CD14-positive monocyte (primary cell): Measurements from ENCODE around the gene ECEL1. TPM values are rescaled to one million over a fixed set of nuclear protein-coding genes. Genes with fewer than 3 reads are reported as not detected.

ENCODE experiments used
- DNase-seq, 3 donors: peaks; one replicate each; pipeline ENCODE4 v3.0.0-alpha.2; 2011 to 2022
- H2AFZ ChIP-seq: 2 replicates; pipeline ENCODE4 v1.6.0; 2012; ENCODE audit warnings: mild to moderate bottlenecking, low read depth, low read length, inconsistent platforms; ENCODE audit not compliant: insufficient read depth, poor library complexity, severe bottlenecking
- H3K27ac ChIP-seq, 2 donors: 1 replicate in 1 of 2; 2 replicates in 1 of 2; pipeline ENCODE4 v1.5.1; 2012 to 2013; ENCODE audit warnings: low read length in 2 of 2, control low read depth in 1 of 2, inconsistent platforms in 1 of 2, low read depth in 1 of 2, mild to moderate bottlenecking in 1 of 2
- H3K27me3 ChIP-seq, 2 donors: one replicate each; pipeline versions ENCODE4 v1.6.0 to v1.6.1; 2011 to 2013; ENCODE audit warnings: low read length in 2 of 2; ENCODE audit not compliant: control insufficient read depth in 2 of 2, insufficient read depth in 2 of 2
- H3K36me3 ChIP-seq, 2 donors: replicated peaks in 1 of 2; 1 replicate in 1 of 2; 2 replicates in 1 of 2; pipeline versions ENCODE4 v1.5.1 to v1.6.1; 2012 to 2013; ENCODE audit warnings: low read length in 2 of 2, control low read depth in 1 of 2, inconsistent platforms in 1 of 2, mild to moderate bottlenecking in 1 of 2; ENCODE audit not compliant: insufficient read depth in 2 of 2, control insufficient read depth in 1 of 2
- H3K4me1 ChIP-seq, 2 donors: 1 replicate in 1 of 2; 2 replicates in 1 of 2; pipeline versions ENCODE4 v1.5.1 to v1.6.1; 2012 to 2013; ENCODE audit warnings: low read length in 2 of 2, control low read depth in 1 of 2, inconsistent platforms in 1 of 2, mild to moderate bottlenecking in 1 of 2, moderate library complexity in 1 of 2; ENCODE audit not compliant: insufficient read depth in 2 of 2, control insufficient read depth in 1 of 2
- H3K4me2 ChIP-seq: replicated peaks from 2 replicates; pipeline ENCODE3; 2012; ENCODE audit warnings: low read length, moderate library complexity, mild to moderate bottlenecking; ENCODE audit not compliant: poor library complexity, severe bottlenecking; ENCODE audit errors: extremely low read depth
- H3K4me3 ChIP-seq, 3 experiments: fragments of 200-600 bp in 1 of 3; sonication (generic) in 1 of 3; replicated peaks in 1 of 3; 1 replicate in 2 of 3; 2 replicates in 1 of 3; pipeline ENCODE4 v1.5.1; 2011 to 2013; ENCODE audit warnings: low read length in 3 of 3, mild to moderate bottlenecking in 3 of 3, control low read depth in 2 of 3, low read depth in 2 of 3, inconsistent platforms in 1 of 3, moderate library complexity in 1 of 3
- H3K79me2 ChIP-seq: 2 replicates; pipeline ENCODE4 v1.6.0; 2012; ENCODE audit warnings: mild to moderate bottlenecking, control low read depth, inconsistent platforms, low read length, moderate library complexity; ENCODE audit not compliant: insufficient read depth
- H3K9ac ChIP-seq: 2 replicates; pipeline ENCODE4 v1.6.0; 2017; ENCODE audit warnings: low read length, mild to moderate bottlenecking; ENCODE audit not compliant: insufficient read depth, poor library complexity, severe bottlenecking
- H3K9me3 ChIP-seq, 2 donors: replicated peaks in 1 of 2; 1 replicate in 1 of 2; 2 replicates in 1 of 2; pipeline versions ENCODE4 v1.5.1 to v1.6.1; 2012 to 2013; ENCODE audit warnings: low read length in 2 of 2, control low read depth in 1 of 2; ENCODE audit not compliant: control insufficient read depth in 1 of 2, insufficient read depth in 1 of 2
- H4K20me1 ChIP-seq: 2 replicates; pipeline ENCODE4 v1.6.0; 2012; ENCODE audit warnings: mild to moderate bottlenecking, low read length, control low read depth, moderate library complexity; ENCODE audit not compliant: insufficient read depth
- H3K27ac Mint-ChIP-seq, 7 donors: one replicate each; pipeline ENCODE4 v1.8.0; 2020; ENCODE audit warnings: mild to moderate bottlenecking in 7 of 7, mixed read lengths in 7 of 7, moderate library complexity in 6 of 7, inconsistent platforms in 2 of 7
- H3K27me3 Mint-ChIP-seq, 3 donors: one replicate each; pipeline ENCODE4 v1.8.0; 2021 to 2022; ENCODE audit warnings: low read depth in 3 of 3, mild to moderate bottlenecking in 3 of 3, mixed read lengths in 3 of 3, moderate library complexity in 3 of 3, inconsistent platforms in 1 of 3
- H3K36me3 Mint-ChIP-seq, 2 donors: one replicate each; pipeline ENCODE4 v1.8.0; 2020; ENCODE audit warnings: mixed read lengths in 2 of 2, inconsistent platforms in 1 of 2, mild to moderate bottlenecking in 1 of 2
- H3K4me1 Mint-ChIP-seq: one replicate; pipeline ENCODE4 v1.8.0; 2020; ENCODE audit warnings: mild to moderate bottlenecking, mixed read lengths
- H3K4me3 Mint-ChIP-seq, 2 donors: one replicate each; pipeline ENCODE4 v1.8.0; 2020; ENCODE audit warnings: mild to moderate bottlenecking in 2 of 2, mixed read lengths in 2 of 2, moderate library complexity in 1 of 2
- H3K9me3 Mint-ChIP-seq, 7 donors: one replicate each; pipeline ENCODE4 v1.8.0; 2020 to 2022; ENCODE audit warnings: mixed read lengths in 7 of 7, mild to moderate bottlenecking in 6 of 7, moderate library complexity in 6 of 7, inconsistent platforms in 2 of 7
- WGBS: methylation state at CpG from one replicate; pipeline ENCODE4 v1.1.5; 2013; ENCODE audit warnings: missing lambda C conversion rate; ENCODE audit not compliant: insufficient coverage; 5-methylcytosine and 5-hydroxymethylcytosine counted together
- intact Hi-C, 2 donors: fragments of 100-400 bp; cut with micrococcal nuclease; formaldehyde crosslinking; loops; one replicate each; pipeline versions ENCODE4 v1.15.0 to v1.15.1; 2023
- polyA plus RNA-seq, 3 donors: library from polyadenylated mRNA; depleted of rRNA in 1 of 3; unstranded in 2 of 3; stranded (reverse) in 1 of 3; fragments of 300-500 nt in 2 of 3; fragments of >200 nt in 1 of 3; fragmentation: Illumina TruSeq in 2 of 3; gene quantifications; 1 replicate in 2 of 3; 2 replicates in 1 of 3; pipeline ENCODE4 v1.2.3, GENCODE V29; 2012 to 2021
- TF ChIP-seq, protein P1 (sequence below): fragments of 200-600 bp; IDR thresholded peaks from one replicate; pipeline ENCODE4 v1.8.0; 2022; ENCODE audit warnings: antibody characterized with exemption, mild to moderate bottlenecking

The ECEL1 gene
- polyA plus RNA-seq, 3 donors: not detected

DNA sequence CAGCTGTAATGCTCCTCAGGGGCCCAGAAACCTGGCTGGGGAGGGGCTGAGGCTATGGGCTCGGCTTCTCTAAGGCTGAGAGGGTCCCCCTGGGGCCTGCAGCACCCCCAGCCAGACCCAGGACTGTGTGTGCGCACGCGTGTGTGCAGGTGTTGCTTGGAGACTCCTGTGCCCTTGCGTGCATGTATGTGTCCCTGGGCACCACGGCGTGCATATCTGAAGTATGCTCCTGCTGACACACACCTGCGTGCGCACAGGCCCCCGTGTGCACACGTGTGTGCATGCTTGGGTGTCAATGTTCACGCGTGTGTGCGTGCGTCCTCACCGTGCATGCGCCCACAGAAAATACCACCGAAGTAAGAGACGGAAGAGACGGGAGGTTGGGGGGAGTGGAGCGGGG, 14.9 kb upstream of the ECEL1 start:
- DNase-seq: no peak
- H3K4me1 ChIP-seq: no peaks in the 10 kb centered on the region
- H3K4me3 Mint-ChIP-seq: peak overlapping the region in 1 of 2 donors; percentile 68
- H4K20me1 ChIP-seq: no peaks in the 10 kb centered on the region
- H3K27me3 ChIP-seq: peaks cover 15 to 40% of the 10 kb centered on the region in 2 donors
- no peak overlapping the region for H3K4me2 ChIP-seq
- 16% methylated on average over 12 of the region's 21 CpGs for WGBS
- H3K4me3 ChIP-seq: no peak overlapping the region
- H3K27ac ChIP-seq: no peak overlapping the region
- H3K79me2 ChIP-seq: no peaks in the 10 kb centered on the region
- peaks cover 46 to 74% (median 59%) of the 10 kb centered on the region in 3 donors for H3K27me3 Mint-ChIP-seq
- no peaks in the 10 kb centered on the region for H3K36me3 ChIP-seq
- no peaks in the 10 kb centered on the region for H3K36me3 Mint-ChIP-seq
- H2AFZ ChIP-seq: no peak overlapping the region
- H3K27ac Mint-ChIP-seq: no peak overlapping the region
- H3K4me1 Mint-ChIP-seq: peaks cover 2% of the 10 kb centered on the region
- H3K9me3 Mint-ChIP-seq: peaks cover 0 to 6% (median 0%) of the 10 kb centered on the region in 7 donors
- intact Hi-C loops: no loop called here
- TF ChIP-seq, protein P1, sequence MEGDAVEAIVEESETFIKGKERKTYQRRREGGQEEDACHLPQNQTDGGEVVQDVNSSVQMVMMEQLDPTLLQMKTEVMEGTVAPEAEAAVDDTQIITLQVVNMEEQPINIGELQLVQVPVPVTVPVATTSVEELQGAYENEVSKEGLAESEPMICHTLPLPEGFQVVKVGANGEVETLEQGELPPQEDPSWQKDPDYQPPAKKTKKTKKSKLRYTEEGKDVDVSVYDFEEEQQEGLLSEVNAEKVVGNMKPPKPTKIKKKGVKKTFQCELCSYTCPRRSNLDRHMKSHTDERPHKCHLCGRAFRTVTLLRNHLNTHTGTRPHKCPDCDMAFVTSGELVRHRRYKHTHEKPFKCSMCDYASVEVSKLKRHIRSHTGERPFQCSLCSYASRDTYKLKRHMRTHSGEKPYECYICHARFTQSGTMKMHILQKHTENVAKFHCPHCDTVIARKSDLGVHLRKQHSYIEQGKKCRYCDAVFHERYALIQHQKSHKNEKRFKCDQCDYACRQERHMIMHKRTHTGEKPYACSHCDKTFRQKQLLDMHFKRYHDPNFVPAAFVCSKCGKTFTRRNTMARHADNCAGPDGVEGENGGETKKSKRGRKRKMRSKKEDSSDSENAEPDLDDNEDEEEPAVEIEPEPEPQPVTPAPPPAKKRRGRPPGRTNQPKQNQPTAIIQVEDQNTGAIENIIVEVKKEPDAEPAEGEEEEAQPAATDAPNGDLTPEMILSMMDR: no peak
- H3K9ac ChIP-seq: no peak overlapping the region
- peaks cover 0 to 11% of the 10 kb centered on the region in 2 donors for H3K9me3 ChIP-seq

DNA sequence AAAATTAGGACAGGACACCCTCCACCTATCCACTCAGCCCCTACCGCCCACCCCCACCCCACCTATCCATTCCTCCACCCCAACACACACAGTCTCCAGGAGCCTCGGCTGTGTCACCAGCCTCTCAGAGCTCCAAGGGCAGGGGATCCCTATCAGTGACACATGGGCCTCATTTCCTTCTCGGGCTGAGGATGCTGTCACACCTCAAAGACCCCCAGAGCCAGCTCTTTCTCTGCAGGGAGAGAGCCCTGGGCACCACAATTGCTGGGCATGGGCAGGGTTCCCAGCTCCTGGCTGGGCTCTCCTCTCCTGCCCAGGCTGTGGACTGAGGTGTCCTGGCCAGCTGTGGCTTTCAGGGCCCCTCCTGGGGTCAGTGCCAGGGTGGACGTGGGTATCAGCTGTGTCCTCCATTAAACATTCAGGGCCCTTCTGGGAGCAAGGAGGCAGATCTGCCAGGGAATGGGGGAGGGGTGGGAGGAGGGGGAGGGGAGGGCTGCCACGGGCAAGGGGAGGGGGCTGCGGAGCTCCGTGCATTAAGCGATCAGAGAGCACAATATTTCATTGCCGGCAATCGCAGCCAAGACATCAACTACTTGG, 14.3 kb upstream of the ECEL1 start:
- Mint-ChIP-seq H3K36me3 (no peaks in the 10 kb centered on the region), H3K4me3 (peak overlapping the region in 1 of 2 donors; percentile 42), H3K4me1 (peaks cover 2% of the 10 kb centered on the region), H3K27me3 (peaks cover 46 to 72% (median 59%) of the 10 kb centered on the region in 3 donors), H3K9me3 (peaks cover 0 to 6% (median 0%) of the 10 kb centered on the region in 7 donors), H3K27ac (no peak overlapping the region)
- no peak overlapping the region for H3K4me3 ChIP-seq
- no peak overlapping the region for H3K4me2 ChIP-seq
- peaks cover 0 to 11% of the 10 kb centered on the region in 2 donors for H3K9me3 ChIP-seq
- H3K27ac ChIP-seq: no peak overlapping the region
- DNase-seq: no peak
- 84% methylated on average over 3 of the region's 10 CpGs for WGBS
- H2AFZ ChIP-seq: no peak overlapping the region
- H3K27me3 ChIP-seq: peaks cover 15 to 40% of the 10 kb centered on the region in 2 donors
- H3K9ac ChIP-seq: no peak overlapping the region
- H3K4me1 ChIP-seq: no peaks in the 10 kb centered on the region
- H4K20me1 ChIP-seq: no peaks in the 10 kb centered on the region
- no peaks in the 10 kb centered on the region for H3K79me2 ChIP-seq
- TF ChIP-seq, protein P1: no peak
- intact Hi-C loops: no loop called here
- H3K36me3 ChIP-seq: no peaks in the 10 kb centered on the region
